SKM-1 (cell line): ENCODE measurements around the gene SIX4.
"Not testable (repeated sequence)": the region's sequence is repeated elsewhere in the genome, so short reads cannot be mapped to it uniquely, and the experiment has no call there.

Experiments used
- DNase-seq: peaks from one replicate; lab custom pipeline; 2025; ENCODE audit not compliant: unreplicated experiment; lab: John Stamatoyannopoulos, UW

The SIX4 gene

GRCh38 chr14:60723907-60724618 is at the start of gene SIX4:
TSS of gene SIX4 (minus strand) at chr14:60724351. CDS start at chr14:60724074, 277 bp downstream.
- DNase-seq: no peak

GRCh38 chr14:60773558-60773957 is 49.4 kb upstream of the SIX4 start:
- DNase-seq: no peak

GRCh38 chr14:60771117-60771516 is 47.0 kb upstream of the SIX4 start:
- DNase-seq: no peak

GRCh38 chr14:60768602-60769001 is 44.5 kb upstream of the SIX4 start:
- DNase-seq: no peak

GRCh38 chr14:60760644-60761364 is 36.7 kb upstream of the SIX4 start:
- no peak for DNase-seq

GRCh38 chr14:60760209-60760608 is 36.1 kb upstream of the SIX4 start:
- DNase-seq: no peak

- DNase-seq: no peak
Measured at GRCh38 chr14:60758885-60759284, 34.7 kb upstream of the SIX4 start.

GRCh38 chr14:60757567-60758002 is 33.4 kb upstream of the SIX4 start:
- DNase-seq: no peak

- DNase-seq: no peak
Measured at GRCh38 chr14:60756847-60757246, 32.7 kb upstream of the SIX4 start.

GRCh38 chr14:60753264-60754119 is 29.3 kb upstream of the SIX4 start:
- DNase-seq: peak; percentile 82

- DNase-seq: no peak
Measured at GRCh38 chr14:60744566-60744965, 20.4 kb upstream of the SIX4 start.

GRCh38 chr14:60738843-60739508 is 14.8 kb upstream of the SIX4 start:
- DNase-seq: no peak

GRCh38 chr14:60736494-60736893 is 12.3 kb upstream of the SIX4 start:
- no peak for DNase-seq

- DNase-seq: no peak
Measured at GRCh38 chr14:60735416-60735815, 11.3 kb upstream of the SIX4 start.

GRCh38 chr14:60734465-60735242 is 10.5 kb upstream of the SIX4 start, which contains the start of gene MNAT1:
TSS of gene MNAT1 (plus strand) at chr14:60734761. CDS start at chr14:60734863, 102 bp downstream.
- peak; percentile 9 for DNase-seq

- DNase-seq: no peak
Measured at GRCh38 chr14:60732840-60733483, 8.8 kb upstream of the SIX4 start.

- not testable (repeated sequence) for DNase-seq
Measured at GRCh38 chr14:60731291-60731690, 7.1 kb upstream of the SIX4 start.

GRCh38 chr14:60723116-60723906 is 840 bp downstream of the SIX4 start:
- no peak for DNase-seq
